Sigmoid colon (tissue), 4 donors: ENCODE results near the gene ROBO4.

Experiments
- EP300 ChIP-seq, 4 donors: sonication (generic); formaldehyde crosslinking; IDR thresholded peaks; one replicate each; pipeline ENCODE4 v1.6.1; 2017; ENCODE audit warnings: antibody characterized with exemption in 4 of 4
- POLR2A ChIP-seq, 2 donors: fragments of 450-650 bp; IDR thresholded peaks; one replicate each; pipeline ENCODE4 v1.6.1; 2016; ENCODE audit warnings: antibody characterized with exemption in 2 of 2, mild to moderate bottlenecking in 2 of 2, moderate library complexity in 2 of 2

GRCh38 chr11:124880958-124881357, 16.7 kb downstream of the ROBO4 start:
- TF ChIP-seq EP300 (IDR thresholded peaks at IDR 0.05) (no peak), POLR2A (IDR thresholded peaks at IDR 0.05) (no peak)
